OCI-LY3 (cell line): ENCODE results near the gene HS3ST3B1.

Experiments
- H2AFZ ChIP-seq: fragments of 200-600, 300-600 bp; shearing (Covaris generic); 2 replicates; pipeline ENCODE4 v1.6.0; 2014; ENCODE audit warnings: antibody characterized with exemption, low read depth, low read length
- H3K27ac ChIP-seq: fragments of 200-600, 300-600 bp; sonication (generic); 2 replicates; pipeline ENCODE4 v1.5.1; 2014; ENCODE audit warnings: mild to moderate bottlenecking, low read length, moderate library complexity, mixed read lengths
- H3K27me3 ChIP-seq: fragments of 200-600, 300-600 bp; sonication (generic); 2 replicates; pipeline ENCODE4 v1.6.1; 2014; ENCODE audit warnings: low read depth, low read length, mixed read lengths
- H3K36me3 ChIP-seq: fragments of 200-600, 300-600 bp; sonication (generic); replicated peaks from 2 replicates; pipeline ENCODE3; 2014; ENCODE audit warnings: low read depth, low read length, mixed read lengths
- H3K4me1 ChIP-seq: fragments of 300-600, 200-600 bp; sonication (generic); 2 replicates; pipeline ENCODE4 v1.6.1; 2014; ENCODE audit warnings: low read length, mixed read lengths
- H3K4me2 ChIP-seq: fragments of 200-600, 300-600 bp; sonication (generic); 2 replicates; pipeline ENCODE4 v1.6.1; 2014; ENCODE audit warnings: low read length, mixed read lengths
- H3K4me3 ChIP-seq: fragments of 300-600, 200-600 bp; sonication (generic); 2 replicates; pipeline ENCODE4 v1.5.1; 2014; ENCODE audit warnings: antibody characterized with exemption, mild to moderate bottlenecking, low read length, moderate library complexity
- H3K79me2 ChIP-seq: fragments of 300-600, 200-600 bp; shearing (Covaris generic); 2 replicates; pipeline ENCODE4 v1.6.1; 2014; ENCODE audit warnings: mild to moderate bottlenecking, low read length, mixed read lengths
- H3K9ac ChIP-seq: fragments of 300-600, 200-600 bp; shearing (Covaris generic); 2 replicates; pipeline ENCODE4 v1.6.0; 2014; ENCODE audit warnings: mild to moderate bottlenecking, low read length, moderate library complexity
- H3K9me3 ChIP-seq: fragments of 200-600, 300-600 bp; shearing (Covaris generic); 2 replicates; pipeline ENCODE4 v1.6.1; 2014; ENCODE audit warnings: low read length, mixed read lengths; ENCODE audit not compliant: insufficient read depth
- H4K20me1 ChIP-seq: fragments of 200-600, 300-600 bp; sonication (generic); 2 replicates; pipeline ENCODE4 v1.6.1; 2016; ENCODE audit warnings: low read length, mixed read lengths; ENCODE audit not compliant: insufficient read depth
- EZH2phosphoT487 ChIP-seq: fragments of 200-600 bp; shearing (Covaris generic); IDR thresholded peaks from 2 replicates; pipeline ENCODE4 v1.6.1; 2018; ENCODE audit warnings: antibody characterized with exemption, mixed run types, low read depth
- TF ChIP-seq, protein P1 (sequence below): fragments of 200-600, 300-600 bp; sonication (generic); IDR thresholded peaks from 2 replicates; pipeline ENCODE4 v1.5.1; 2014; ENCODE audit warnings: antibody characterized with exemption, low read length, low read depth

The HS3ST3B1 gene

DNA sequence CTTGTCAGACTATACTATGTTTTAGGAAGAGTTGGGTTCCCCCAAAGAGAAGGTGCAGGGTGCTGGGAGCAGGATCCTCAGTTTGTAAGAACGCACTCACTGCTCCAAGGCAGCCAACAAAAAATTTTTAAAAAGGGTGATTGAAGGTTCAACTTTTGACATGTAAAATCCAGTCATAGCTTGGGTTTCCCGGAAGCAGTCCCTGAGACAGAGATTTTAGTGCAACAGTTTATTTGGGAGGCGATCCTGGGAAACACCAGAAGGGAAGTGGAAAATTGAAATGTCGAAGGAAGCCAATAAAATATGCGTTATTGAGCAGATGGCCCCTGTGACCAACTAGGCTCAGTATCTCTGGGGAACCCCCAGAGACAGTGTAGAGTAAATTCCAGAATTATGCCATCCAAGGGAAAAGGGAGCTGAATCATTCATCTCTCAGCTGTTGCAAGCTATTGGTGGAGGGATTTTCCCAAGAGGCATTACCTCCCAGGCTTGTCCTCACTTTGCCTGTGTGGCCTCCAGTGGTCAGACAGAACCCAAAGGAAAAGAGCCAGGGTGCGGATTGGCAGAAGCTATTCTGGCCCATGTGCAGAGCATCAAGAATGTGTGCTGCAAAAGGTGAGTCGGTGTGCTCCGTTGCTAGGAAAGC is 72.9 kb downstream of the HS3ST3B1 start:
- H3K4me2 ChIP-seq, result no peak overlapping the region

GRCh38 chr17:14374268-14374667 is 73.4 kb downstream of the HS3ST3B1 start:
- Histone ChIP-seq H3K36me3 (no peaks in the 10 kb centered on the region), H3K4me1 (no peaks in the 10 kb centered on the region), H3K27me3 (no peaks in the 10 kb centered on the region), H3K4me3 (no peak overlapping the region), H2AFZ (no peak overlapping the region), H3K79me2 (no peaks in the 10 kb centered on the region), H3K27ac (no peak overlapping the region), H4K20me1 (no peaks in the 10 kb centered on the region), H3K4me2 (no peak overlapping the region), H3K9me3 (no peaks in the 10 kb centered on the region), H3K9ac (no peak overlapping the region)
- TF ChIP-seq, protein P1, sequence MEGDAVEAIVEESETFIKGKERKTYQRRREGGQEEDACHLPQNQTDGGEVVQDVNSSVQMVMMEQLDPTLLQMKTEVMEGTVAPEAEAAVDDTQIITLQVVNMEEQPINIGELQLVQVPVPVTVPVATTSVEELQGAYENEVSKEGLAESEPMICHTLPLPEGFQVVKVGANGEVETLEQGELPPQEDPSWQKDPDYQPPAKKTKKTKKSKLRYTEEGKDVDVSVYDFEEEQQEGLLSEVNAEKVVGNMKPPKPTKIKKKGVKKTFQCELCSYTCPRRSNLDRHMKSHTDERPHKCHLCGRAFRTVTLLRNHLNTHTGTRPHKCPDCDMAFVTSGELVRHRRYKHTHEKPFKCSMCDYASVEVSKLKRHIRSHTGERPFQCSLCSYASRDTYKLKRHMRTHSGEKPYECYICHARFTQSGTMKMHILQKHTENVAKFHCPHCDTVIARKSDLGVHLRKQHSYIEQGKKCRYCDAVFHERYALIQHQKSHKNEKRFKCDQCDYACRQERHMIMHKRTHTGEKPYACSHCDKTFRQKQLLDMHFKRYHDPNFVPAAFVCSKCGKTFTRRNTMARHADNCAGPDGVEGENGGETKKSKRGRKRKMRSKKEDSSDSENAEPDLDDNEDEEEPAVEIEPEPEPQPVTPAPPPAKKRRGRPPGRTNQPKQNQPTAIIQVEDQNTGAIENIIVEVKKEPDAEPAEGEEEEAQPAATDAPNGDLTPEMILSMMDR, result no peak
- TF ChIP-seq EZH2phosphoT487, result no peak

More for the DNA sequence above, 72.9 kb downstream of the HS3ST3B1 start:
- no peak for TF ChIP-seq EZH2phosphoT487
- TF ChIP-seq, protein P1, result no peak
- no peak overlapping the region for H3K9ac ChIP-seq
- no peaks in the 10 kb centered on the region for H3K36me3 ChIP-seq
- no peaks in the 10 kb centered on the region for H3K4me1 ChIP-seq
- H3K4me3 ChIP-seq, result no peak overlapping the region
- no peak overlapping the region for H3K27ac ChIP-seq
- H2AFZ ChIP-seq, result no peak overlapping the region
- no peaks in the 10 kb centered on the region for H3K27me3 ChIP-seq
- H3K9me3 ChIP-seq, result no peaks in the 10 kb centered on the region
- no peaks in the 10 kb centered on the region for H4K20me1 ChIP-seq
- H3K79me2 ChIP-seq, result no peaks in the 10 kb centered on the region

DNA sequence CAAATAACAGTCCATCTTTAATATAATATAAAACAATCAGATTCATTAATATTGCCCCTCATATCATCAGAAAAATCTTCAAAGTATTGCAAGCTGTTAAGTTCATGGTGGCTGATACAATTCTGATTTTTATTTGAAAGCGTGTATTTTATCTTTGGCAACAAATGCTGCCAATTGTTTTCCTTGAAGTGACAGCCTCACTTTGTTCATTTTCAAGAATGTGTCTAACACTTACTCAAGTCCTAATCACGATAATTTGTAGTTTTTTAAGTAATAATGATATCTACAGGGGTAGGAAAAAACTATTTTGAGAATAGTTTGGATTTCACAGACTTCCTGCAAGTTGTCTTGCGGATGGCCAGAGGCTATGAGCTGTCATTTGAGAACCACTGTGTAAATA is 75.8 kb downstream of the HS3ST3B1 start:
- TF ChIP-seq, protein P1, result no peak
- TF ChIP-seq EZH2phosphoT487, result no peak
- Histone ChIP-seq H3K4me2 (no peak overlapping the region), H3K4me1 (no peaks in the 10 kb centered on the region), H3K9ac (no peak overlapping the region), H3K4me3 (no peak overlapping the region), H3K9me3 (no peaks in the 10 kb centered on the region), H3K27ac (no peak overlapping the region), H4K20me1 (no peaks in the 10 kb centered on the region), H3K36me3 (no peaks in the 10 kb centered on the region), H2AFZ (no peak overlapping the region), H3K27me3 (no peaks in the 10 kb centered on the region), H3K79me2 (no peaks in the 10 kb centered on the region)

DNA sequence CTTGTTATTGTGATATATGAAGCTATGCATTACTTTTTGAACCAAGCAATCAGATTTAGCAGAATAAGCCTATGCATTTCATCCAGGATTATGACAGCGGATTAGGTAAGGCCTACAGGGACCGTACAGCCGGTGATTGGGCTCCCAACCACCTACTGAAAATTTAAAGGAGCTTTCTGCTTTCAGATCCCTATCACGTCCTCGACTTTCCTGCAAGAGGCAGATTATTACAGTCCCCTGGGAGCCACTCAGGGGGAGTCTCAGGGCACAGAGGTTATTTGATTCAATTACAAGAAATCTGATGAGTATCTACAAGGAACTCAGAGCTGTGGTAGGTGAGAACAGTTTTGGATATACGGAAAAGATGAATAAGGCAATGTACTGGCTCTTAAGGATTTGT is 80.7 kb downstream of the HS3ST3B1 start:
- Histone ChIP-seq H3K27me3 (no peaks in the 10 kb centered on the region), H3K4me3 (no peak overlapping the region), H4K20me1 (no peaks in the 10 kb centered on the region), H2AFZ (no peak overlapping the region), H3K4me1 (no peaks in the 10 kb centered on the region), H3K9ac (no peak overlapping the region), H3K36me3 (no peaks in the 10 kb centered on the region), H3K4me2 (no peak overlapping the region), H3K27ac (no peak overlapping the region), H3K9me3 (no peaks in the 10 kb centered on the region), H3K79me2 (no peaks in the 10 kb centered on the region)
- TF ChIP-seq EZH2phosphoT487, result no peak
- TF ChIP-seq, protein P1, result no peak
